HG03280 (cell line): ENCODE measurements around the gene COL6A6.

Experiments used
- ATAC-seq: cut with Tn5 transposase; IDR thresholded peaks from one replicate; pipeline ENCODE4 v1.9.1; 2021; ENCODE audit warnings: mild to moderate bottlenecking, moderate library complexity; ENCODE audit not compliant: unreplicated experiment

Gene COL6A6, protein sequence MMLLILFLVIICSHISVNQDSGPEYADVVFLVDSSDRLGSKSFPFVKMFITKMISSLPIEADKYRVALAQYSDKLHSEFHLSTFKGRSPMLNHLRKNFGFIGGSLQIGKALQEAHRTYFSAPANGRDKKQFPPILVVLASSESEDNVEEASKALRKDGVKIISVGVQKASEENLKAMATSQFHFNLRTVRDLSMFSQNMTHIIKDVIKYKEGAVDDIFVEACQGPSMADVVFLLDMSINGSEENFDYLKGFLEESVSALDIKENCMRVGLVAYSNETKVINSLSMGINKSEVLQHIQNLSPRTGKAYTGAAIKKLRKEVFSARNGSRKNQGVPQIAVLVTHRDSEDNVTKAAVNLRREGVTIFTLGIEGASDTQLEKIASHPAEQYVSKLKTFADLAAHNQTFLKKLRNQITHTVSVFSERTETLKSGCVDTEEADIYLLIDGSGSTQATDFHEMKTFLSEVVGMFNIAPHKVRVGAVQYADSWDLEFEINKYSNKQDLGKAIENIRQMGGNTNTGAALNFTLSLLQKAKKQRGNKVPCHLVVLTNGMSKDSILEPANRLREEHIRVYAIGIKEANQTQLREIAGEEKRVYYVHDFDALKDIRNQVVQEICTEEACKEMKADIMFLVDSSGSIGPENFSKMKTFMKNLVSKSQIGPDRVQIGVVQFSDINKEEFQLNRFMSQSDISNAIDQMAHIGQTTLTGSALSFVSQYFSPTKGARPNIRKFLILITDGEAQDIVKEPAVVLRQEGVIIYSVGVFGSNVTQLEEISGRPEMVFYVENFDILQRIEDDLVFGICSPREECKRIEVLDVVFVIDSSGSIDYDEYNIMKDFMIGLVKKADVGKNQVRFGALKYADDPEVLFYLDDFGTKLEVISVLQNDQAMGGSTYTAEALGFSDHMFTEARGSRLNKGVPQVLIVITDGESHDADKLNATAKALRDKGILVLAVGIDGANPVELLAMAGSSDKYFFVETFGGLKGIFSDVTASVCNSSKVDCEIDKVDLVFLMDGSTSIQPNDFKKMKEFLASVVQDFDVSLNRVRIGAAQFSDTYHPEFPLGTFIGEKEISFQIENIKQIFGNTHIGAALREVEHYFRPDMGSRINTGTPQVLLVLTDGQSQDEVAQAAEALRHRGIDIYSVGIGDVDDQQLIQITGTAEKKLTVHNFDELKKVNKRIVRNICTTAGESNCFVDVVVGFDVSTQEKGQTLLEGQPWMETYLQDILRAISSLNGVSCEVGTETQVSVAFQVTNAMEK (N-terminal part only)

DNA sequence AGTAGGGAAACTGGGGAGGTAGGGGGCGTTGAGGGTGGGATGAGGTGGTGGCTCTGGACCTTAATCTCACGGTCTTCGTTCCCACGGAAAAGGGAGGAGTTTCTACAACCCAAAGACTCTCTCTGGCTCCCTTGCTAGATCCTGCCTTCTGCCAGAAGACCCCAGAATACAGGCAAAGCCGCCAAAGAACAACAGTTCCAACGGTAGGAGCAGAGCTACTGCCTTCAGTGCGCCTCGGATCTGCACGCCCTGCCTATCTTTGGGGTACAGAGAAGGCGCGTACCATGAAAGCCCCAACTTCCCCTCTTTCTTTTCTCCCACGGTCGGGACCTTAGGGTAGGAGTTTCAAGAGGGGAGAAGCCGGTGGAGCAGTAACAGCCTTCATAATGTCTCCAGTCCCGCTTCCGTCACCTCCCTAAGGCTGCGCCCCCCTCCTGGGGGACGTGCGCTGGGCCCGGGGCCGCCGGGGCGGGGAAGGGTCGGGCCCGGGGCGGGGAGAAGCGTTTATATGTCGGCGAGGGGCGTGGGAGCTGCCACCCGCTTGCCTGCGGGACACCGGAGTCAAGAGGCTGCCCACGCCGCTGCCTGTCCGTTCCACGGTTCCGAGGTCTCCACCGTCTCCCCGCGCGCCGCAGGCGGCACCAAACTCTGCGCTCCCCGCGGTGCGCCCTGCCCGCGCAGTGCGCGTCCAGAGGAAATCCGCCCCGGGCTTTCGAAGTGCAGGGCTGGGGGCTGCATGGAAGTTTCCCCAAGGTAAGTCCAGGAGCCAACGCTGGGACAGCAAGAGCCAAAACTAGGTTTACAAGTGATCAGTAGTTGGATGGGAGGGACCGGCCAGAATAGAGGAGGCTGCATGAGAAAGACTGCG, at the start of gene COL6A6:
Gene COL6A6, plus strand, starts transcription at position 533 of the 868 bp plus-strand sequence. CDS start 43,188 bp downstream, outside the sequence.
- ATAC-seq: no peak

DNA sequence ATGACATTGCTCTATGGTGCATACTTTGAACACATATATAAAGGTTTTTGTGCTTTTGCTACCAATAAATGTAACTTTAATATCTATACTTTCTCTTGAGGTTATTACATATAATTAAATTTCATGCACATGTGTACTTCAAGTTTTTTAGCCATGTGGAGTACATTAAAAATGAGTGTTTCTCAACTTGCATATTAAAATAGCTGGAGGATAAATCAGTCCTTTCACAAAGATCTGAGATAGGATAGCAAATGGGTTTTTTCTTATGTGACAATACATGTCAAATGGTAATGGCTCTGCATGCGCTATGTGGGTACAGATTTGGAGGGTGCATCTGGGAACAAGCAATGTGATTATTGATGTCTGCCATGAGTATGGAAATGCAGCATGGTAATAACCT, 48.7 kb upstream of the COL6A6 start:
- ATAC-seq: no peak

DNA sequence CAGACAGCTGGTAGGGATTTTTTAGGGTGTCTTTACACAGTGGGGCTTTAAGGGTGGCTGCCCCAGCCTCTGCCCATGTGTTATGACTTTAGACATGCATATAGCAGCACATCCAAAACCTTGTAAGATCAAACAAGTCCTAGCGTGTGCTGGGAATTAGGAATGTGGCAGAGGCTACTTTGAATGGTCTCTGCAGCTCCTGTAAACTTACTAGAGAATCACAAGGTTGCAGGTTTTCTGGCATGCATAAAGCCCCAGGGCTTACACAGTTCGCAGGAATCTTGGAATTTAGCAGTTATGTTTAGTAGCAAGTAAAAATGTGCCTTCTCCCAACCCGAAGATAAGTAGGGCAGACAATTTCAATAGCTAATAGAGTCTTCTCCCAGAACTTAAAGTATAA, 46.9 kb upstream of the COL6A6 start:
- no peak for ATAC-seq

DNA sequence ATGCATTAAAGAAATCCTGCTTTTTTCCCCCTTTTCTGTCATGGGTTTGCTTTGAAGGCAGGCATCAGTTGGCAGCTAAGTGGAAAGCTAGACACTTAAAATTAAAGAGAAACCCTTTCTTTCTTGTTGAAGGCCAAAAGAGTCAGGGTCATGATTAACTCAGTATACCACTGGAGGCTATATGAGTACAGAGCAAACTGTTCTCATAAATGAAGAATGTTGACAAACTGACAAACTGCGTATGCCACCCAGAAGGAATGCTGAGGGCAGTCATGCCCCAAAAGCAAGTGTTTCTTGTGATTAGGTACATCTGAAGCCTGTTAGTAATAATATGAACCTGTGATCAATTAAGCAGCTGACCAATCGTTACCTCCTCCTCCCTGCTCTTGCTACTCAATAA, 43.6 kb upstream of the COL6A6 start:
- no peak for ATAC-seq

DNA sequence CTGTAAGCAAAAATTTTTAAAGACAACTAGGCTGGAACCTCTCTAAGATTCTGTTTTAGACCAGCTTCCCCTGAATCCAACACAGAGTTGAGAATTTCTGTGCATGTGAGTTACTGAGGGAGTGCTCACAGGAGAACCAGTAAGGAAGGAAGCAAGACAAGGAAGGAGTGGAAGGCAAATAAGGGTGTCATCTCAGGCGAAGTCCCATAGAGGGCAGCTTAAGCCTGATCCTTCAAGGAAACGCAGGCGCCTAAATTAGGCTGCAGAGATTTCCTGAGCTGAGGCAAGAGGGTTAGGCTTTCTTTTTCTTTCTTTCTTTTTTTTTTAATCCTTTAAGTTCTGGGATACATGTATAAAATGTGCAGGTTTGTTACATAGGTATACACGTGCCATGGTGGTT, 36.2 kb upstream of the COL6A6 start:
- ATAC-seq: no peak

DNA sequence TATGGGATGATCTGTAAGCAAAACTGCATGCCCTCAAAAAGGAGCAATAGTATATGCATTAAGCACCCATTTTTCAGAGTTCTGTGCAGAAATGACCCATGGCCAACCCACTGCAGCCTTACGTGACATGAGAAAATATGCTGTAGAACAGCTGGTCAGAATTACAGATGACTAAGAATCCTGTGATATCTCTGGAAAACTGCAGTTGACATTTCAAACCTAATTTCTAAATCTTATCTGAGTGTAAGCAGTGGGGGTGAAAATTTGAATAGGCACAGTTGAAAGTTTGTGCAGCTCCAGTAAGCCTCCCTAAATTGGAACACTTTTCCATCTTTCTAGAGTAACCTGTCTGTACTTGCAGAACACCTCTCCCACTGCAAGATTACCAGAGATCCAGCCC, 28.7 kb upstream of the COL6A6 start:
- ATAC-seq: no peak

DNA sequence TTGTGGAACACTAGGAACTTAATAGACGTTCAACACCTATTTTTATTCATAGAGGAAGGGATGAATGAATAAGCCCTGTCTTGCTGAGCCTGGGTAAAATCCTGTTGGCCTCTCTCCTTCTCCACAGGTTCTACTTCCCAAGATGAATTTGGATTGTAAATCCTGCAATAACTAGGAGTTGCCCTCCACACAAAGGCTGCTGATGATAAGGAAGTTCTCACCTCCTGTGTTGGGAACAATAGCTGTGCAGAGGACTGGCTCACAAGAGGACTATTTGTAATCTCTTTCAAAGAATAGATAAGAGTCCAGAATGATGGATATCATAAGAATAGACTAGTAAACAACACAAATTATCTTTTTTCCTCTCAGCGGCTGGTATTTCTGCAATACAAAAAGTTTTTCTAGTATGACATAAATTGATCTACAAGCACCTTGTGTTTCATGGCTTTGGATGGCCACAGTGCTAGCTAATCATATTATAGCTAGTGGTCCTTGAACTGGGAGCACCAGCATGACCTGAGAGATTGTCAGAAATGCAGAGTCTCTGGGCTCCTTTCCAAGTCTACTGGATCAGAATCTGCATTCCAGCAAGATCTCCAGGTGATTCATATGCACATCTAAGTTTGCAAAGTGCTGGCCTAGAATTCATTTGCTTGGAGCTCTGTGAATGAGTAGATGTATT, 28.1 kb upstream of the COL6A6 start:
- ATAC-seq: no peak

DNA sequence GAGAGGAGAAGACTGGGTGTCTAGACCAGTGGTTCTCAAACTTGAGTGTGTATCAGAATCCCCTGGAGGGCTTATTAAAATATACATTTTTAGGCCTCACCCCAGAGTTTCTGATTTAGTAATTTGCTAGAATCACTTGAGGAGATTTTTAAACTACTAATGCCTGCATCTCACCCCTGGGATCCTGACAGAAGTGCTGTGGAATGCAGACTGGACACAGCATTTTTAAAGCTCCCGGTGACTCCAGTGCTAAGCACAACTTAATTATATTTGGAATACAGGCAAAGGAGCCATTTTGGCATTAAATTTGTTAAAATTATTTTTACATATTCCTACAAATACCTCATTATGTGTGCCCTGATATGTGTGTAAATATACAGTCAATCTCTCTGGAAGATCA, 26.7 kb upstream of the COL6A6 start:
- no peak for ATAC-seq

DNA sequence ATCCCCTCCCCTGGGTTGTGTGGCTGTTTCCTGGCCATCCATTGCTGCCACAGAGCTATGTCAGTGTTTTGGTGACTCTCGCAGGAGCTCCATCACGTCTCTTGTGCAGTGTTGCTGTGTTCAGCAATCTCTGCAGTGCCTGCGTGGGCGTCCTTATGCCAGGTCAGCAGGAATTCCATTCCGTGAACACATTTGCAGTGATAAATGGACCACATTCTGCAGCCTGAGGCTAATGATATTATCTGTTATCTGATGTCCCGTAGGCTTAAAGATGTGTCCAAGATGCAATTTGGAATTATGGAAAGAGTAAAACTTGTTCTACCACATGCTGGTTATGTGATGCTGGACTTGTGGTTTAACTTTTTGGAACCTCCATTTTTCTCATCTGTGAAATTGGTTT, 25.5 kb upstream of the COL6A6 start:
- no peak for ATAC-seq

DNA sequence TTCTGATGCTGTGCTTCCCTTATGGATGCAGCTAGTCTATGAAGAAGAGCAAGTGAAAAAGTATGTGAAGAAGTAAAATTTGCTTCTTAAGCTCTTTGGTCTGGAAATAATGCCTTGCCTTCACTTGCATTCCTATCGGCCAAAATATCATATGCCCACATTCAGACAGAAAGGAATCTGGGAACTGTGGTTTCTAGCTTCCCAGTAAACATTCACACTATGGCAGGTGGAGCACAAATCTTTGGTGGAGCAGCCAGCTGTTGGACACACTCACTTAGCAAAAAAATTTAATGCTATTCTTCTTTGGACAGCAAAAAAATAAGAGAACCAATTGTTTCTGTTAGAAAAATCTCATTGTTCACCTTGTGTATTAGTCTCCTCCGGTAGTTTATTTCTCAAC, 12.3 kb upstream of the COL6A6 start:
- no peak for ATAC-seq

DNA sequence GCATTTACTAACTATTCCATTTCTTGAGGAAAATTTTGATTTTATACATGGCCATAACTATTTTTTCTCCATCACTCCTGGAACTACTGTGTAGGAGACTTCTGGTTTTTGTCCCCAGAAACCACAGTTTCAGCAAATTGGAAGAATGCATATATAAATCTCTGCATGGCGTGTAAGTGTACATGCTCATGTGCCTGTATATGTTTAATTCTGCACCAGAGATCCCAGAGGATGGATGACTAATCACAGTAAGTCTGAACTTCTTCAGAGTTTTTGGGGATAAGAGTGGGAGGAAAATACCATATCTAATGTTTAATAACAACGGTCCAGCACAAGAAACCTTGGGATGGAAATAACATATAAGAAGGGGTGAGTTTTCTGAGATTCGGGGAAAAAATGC, 10.9 kb upstream of the COL6A6 start:
- no peak for ATAC-seq

DNA sequence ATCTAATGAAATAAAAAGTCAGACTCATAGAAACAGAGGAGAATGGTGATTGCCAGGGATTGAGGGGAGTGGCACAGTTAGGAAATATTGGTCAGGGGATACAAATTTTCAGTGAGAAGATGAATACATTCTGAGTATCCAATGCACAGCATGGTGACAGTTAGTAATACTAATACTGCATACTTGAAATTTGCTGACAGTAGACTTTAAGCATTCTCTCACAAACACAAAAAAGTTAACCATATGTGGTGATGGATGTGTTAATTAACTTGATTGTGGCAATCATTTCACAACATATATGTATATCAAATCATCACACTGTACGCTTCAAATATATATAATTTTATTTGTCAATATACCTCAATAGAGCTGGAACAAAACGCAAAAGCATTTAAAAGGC, 9.2 kb upstream of the COL6A6 start:
- ATAC-seq: no peak

DNA sequence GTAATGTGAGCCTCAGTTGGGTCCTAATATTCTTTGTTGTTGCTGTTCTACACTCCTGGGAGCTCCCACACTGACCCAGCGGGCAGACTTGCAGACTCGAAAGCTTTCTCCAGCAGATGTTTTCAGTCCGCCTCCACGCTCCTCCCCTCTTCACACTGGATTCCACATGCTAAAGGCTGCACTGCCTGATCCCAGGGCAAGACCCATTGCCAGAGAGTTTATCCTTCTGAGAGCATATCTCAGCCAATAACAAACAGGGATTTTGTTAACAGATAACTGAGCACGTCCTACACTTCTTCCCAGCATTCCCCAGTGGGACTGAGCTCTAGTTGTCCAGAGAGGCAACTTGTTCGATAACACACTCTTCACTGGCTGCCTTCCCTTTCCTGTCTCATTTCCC, 8.0 kb upstream of the COL6A6 start:
- ATAC-seq: no peak

DNA sequence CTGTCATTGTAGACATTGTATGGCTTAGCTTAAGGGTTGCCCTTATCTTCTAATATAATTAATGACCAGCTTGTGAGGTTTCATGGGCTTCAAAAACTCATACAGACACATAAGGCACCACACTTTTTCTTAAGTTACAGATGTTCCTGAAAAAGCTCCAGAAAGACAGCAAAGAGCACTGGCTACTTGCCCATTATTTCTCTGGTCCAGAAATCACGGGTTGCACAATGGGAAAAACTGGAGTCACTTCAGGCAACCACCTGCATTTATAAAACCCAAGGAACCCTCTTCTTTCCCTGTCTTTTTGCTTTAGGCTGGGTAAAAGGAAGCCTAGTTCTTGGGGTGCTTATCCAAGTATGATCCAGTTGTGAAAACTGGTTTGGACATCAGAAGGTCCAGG, 2.3 kb upstream of the COL6A6 start:
- no peak for ATAC-seq

DNA sequence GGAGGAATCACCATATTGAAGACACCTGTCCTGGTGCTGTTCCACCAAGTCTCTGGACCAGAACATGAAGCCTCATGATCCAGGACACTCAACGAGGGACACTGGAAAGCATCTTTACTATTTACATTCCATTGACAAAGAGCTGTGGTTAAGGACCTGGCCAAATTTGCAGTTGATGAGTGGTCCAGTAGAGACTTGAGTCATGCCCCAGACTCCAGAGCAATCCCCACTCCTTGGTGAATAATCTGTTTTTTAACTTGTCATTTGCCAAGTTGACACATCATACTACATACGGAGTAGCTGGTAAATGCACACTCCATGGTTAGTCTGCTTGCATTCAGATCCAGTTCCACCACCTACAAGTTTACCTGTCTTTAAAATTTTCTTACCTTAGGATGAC, 1.2 kb upstream of the COL6A6 start:
- no peak for ATAC-seq

DNA sequence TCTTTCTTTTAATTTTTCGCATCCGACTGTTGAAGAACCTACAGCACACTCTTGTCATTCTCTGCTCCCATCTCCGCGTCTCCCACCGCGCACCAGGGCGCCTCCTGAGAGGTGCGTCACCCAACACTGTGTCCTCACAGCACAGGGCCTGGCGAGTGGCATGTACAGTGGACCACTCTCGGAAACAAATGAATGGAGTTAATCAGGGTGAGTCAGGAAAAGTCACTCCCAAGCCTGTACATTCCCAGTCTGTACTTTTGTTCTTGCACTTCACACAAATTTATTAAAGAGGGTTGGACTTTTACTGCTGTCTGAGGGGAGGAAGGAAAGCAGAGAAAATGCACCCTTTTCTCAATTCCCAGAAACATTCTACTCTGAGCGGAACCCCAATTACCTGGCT, 625 bp downstream of the COL6A6 start:
- ATAC-seq: no peak

DNA sequence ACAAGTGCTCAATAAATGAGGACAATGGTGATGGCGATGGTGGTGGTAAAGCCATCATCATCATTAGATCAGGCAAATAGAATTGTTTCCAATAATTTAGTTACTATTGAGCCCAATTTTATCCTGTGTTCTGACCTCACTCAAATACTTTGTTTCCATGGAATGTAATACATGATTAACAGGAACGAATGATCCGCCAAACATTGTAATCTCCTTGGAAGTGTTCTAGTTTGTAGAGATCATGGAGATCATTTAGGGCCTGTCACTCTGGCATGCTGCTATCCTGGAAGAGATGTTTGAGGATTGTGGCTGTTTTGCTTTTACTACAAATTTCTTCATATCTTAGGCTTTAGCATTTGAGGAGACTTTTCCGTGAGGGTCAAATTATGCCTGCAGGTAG, 2.8 kb downstream of the COL6A6 start:
- ATAC-seq: no peak

DNA sequence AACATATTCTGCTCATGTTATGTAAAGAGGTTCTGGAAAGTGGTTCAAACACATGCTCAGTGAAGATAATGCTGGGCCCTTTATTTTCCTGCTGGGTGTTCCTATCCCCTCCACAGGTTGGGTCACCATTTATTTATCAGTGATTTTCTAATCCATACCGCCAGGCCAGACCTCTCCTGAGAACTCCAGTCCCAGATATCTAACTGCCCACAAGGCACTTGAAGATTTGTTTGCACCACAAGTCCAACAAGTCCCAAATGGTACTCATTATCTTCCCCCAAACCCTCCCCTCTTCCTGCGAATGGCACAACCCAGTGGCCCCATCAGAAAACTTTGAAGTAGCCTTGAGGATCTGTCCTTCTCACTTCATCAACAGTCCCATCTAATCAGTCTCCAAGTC, 5.4 kb downstream of the COL6A6 start:
- ATAC-seq: no peak

DNA sequence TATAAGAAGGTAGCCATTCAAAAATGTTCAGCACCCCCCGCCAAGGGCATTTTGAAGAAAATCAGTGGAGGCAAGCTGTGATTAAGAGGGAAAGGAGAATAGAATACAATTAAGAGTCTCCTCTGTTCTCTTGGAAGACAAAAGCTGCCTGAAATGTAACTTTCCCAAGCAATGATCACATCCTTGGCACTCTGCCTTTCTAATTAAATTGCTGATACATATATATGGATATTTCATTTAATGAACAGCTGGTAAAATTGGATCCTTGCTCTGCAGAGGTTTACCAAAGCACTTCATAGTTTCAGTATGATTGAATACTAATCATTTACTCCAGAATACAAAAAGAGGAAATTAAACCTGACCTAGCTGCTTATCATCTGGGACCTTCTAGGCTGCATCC, 10.4 kb downstream of the COL6A6 start:
- no peak for ATAC-seq

DNA sequence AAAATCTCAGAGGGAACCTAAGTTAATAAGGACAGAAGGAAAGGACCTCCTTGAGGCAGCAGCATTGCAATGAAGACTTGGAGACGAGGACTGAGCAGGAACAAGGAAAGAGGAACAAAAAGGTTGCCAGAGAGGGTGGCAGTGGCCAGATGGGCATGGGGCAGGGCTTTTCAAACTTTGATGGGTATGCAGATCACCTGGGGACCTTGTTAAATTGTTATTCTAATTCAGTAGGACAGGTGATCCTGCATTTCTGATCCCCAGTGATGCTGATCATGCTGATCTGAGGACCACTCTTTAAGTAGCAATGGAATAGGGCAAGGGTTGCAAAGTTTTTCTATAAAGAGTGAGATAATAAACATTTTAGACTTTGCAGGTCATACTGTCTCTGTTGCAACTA, 11.1 kb downstream of the COL6A6 start:
- no peak for ATAC-seq
